Measurements from ENCODE around the gene IL11RA. TPM values are rescaled to one million over a fixed set of nuclear protein-coding genes. Genes with fewer than 3 reads are reported as not detected.

The IL11RA gene
- total RNA-seq, 2 experiments from 2014 or later: 117 TPM

- DNase-seq (no peak), ATAC-seq (ENCODE audit: poor library complexity) (peak; percentile 9)
- H3K27me3 Mint-ChIP-seq: no peaks in the 10 kb centered on the region
- H3K36me3 Mint-ChIP-seq (ENCODE audit: low read depth): peaks cover 49% of the 10 kb centered on the region
- POLR2A ChIA-PET: interaction anchor here (0.7 to 4.4 kb wide), 15 partner anchors 9 to 1085 kb away, joined by 3 to 84 read pairs (median 6); partner anchors contain the start of genes ARID3C, CCL27, CREB3 and DCTN3
- H3K27me3 ChIP-seq (ENCODE audit: control insufficient read depth in 1 of 2, insufficient read depth in 2 of 2, low read length in 2 of 2): no peaks in the 10 kb centered on the region
- no peaks in the 10 kb centered on the region for H3K9me3 Mint-ChIP-seq
- intact Hi-C loops (cut with DNase I, micrococcal nuclease): loop anchor here (1.0 to 5.0 kb wide), 2 partner anchors 17 to 35 kb away; partner anchors contain the start of gene RPP25L (in 1 of the 2)
- H3K9me3 ChIP-seq (ENCODE audit: control insufficient read depth in 1 of 2, insufficient read depth in 1 of 2, low read length in 2 of 2): no peaks in the 10 kb centered on the region
- peak overlapping the region; percentile 68 to 85 for H3K27ac ChIP-seq (ENCODE audit: low read depth in 1 of 2, low read length in 2 of 2)
- CTCF ChIA-PET: interaction anchor here (1.0 to 5.9 kb wide), 9 partner anchors 9 to 268 kb away, joined by 3 to 57 read pairs (median 8); partner anchors contain the start of genes ARID3C, CCL27, RPP25L and SIGMAR1
- peak overlapping the region; percentile 99 for H3K4me3 ChIP-seq (ENCODE audit: low read length)
- peaks cover 41% of the 10 kb centered on the region for H3K36me3 ChIP-seq (ENCODE audit: insufficient read depth, low read length)
- TF ChIP-seq CTCF (IDR thresholded peaks at IDR 0.05): no peak
- H3K4me3 Mint-ChIP-seq: peak overlapping the region; percentile 97
- H3K27ac Mint-ChIP-seq: peak overlapping the region; percentile 88
- H3K4me1 Mint-ChIP-seq (ENCODE audit: low read depth): peaks cover 35% of the 10 kb centered on the region
- H3K4me1 ChIP-seq (ENCODE audit: insufficient read depth, low read length): peaks cover 43% of the 10 kb centered on the region
These were observed 4.9 kb upstream of the IL11RA start for GRCh38 chr9:34647084-34647403.

- TF ChIP-seq CTCF (IDR thresholded peaks at IDR 0.05): no peak
- peak overlapping the region; percentile 68 to 85 for H3K27ac ChIP-seq (ENCODE audit: low read depth in 1 of 2, low read length in 2 of 2)
- ChIA-PET CTCF (interaction anchor here (1.5 to 5.9 kb wide), 5 partner anchors 10 to 54 kb away, joined by 4 to 57 read pairs (median 29); partner anchors contain the start of genes CCL27, RPP25L and SIGMAR1), POLR2A (interaction anchor here (1.4 to 4.4 kb wide), 7 partner anchors 9 to 35 kb away, joined by 5 to 84 read pairs (median 15); partner anchors contain the start of genes ARID3C, CCL27, DCTN3 and RPP25L)
- H3K27ac Mint-ChIP-seq: peak overlapping the region; percentile 88
- no peaks in the 10 kb centered on the region for H3K27me3 ChIP-seq (ENCODE audit: control insufficient read depth in 1 of 2, insufficient read depth in 2 of 2, low read length in 2 of 2)
- H3K4me3 ChIP-seq (ENCODE audit: low read length): peak overlapping the region; percentile 99
- H3K36me3 Mint-ChIP-seq (ENCODE audit: low read depth): peaks cover 49% of the 10 kb centered on the region
- H3K4me3 Mint-ChIP-seq: peak overlapping the region; percentile 97
- no peak for ATAC-seq (ENCODE audit: poor library complexity)
- H3K36me3 ChIP-seq (ENCODE audit: insufficient read depth, low read length): peaks cover 41% of the 10 kb centered on the region
- no peaks in the 10 kb centered on the region for H3K9me3 ChIP-seq (ENCODE audit: control insufficient read depth in 1 of 2, insufficient read depth in 1 of 2, low read length in 2 of 2)
- intact Hi-C loops (cut with DNase I, micrococcal nuclease): loop anchor here (1.0 to 5.0 kb wide), 2 partner anchors 17 to 35 kb away; partner anchors contain the start of gene RPP25L (in 1 of the 2)
- peak in 2 of 14 experiments; percentile 45 for DNase-seq
- H3K4me1 ChIP-seq (ENCODE audit: insufficient read depth, low read length): peaks cover 49% of the 10 kb centered on the region
- H3K9me3 Mint-ChIP-seq: no peaks in the 10 kb centered on the region
- no peaks in the 10 kb centered on the region for H3K27me3 Mint-ChIP-seq
- H3K4me1 Mint-ChIP-seq (ENCODE audit: low read depth): peaks cover 41% of the 10 kb centered on the region
These were observed 4.3 kb upstream of the IL11RA start for GRCh38 chr9:34647651-34648050.

- Mint-ChIP-seq H3K27ac (peak overlapping the region; percentile 88), H3K36me3 (ENCODE audit: low read depth) (peaks cover 54% of the 10 kb centered on the region)
- POLR2A ChIA-PET: interaction anchor here (4.4 kb wide), 1 partner anchor 12 kb away, joined by 84 read pairs; the partner anchor contains the start of gene SIGMAR1
These were observed 3.3 kb upstream of the IL11RA start for GRCh38 chr9:34648673-34649072.

More at GRCh38 chr9:34648673-34649072, 3.3 kb upstream of the IL11RA start:
- Mint-ChIP-seq H3K4me3 (peak overlapping the region; percentile 68), H3K27me3 (no peaks in the 10 kb centered on the region), H3K4me1 (ENCODE audit: low read depth) (peaks cover 49% of the 10 kb centered on the region), H3K9me3 (no peaks in the 10 kb centered on the region)
- DNase-seq: no peak
- intact Hi-C loops (cut with DNase I, micrococcal nuclease): loop anchor here in 1 of 2 experiments (5.0 kb wide), 1 partner anchor 36 kb away; the partner anchor contains the start of gene RPP25L
- Histone ChIP-seq H3K4me1 (ENCODE audit: insufficient read depth, low read length) (peaks cover 55% of the 10 kb centered on the region), H3K9me3 (ENCODE audit: control insufficient read depth in 1 of 2, insufficient read depth in 1 of 2, low read length in 2 of 2) (no peaks in the 10 kb centered on the region), H3K27me3 (ENCODE audit: control insufficient read depth in 1 of 2, insufficient read depth in 2 of 2, low read length in 2 of 2) (no peaks in the 10 kb centered on the region), H3K36me3 (ENCODE audit: insufficient read depth, low read length) (peaks cover 41% of the 10 kb centered on the region), H3K4me3 (ENCODE audit: low read length) (no peak overlapping the region), H3K27ac (ENCODE audit: low read depth in 1 of 2, low read length in 2 of 2) (no peak overlapping the region)
- CTCF ChIA-PET: interaction anchor here (3.9 to 5.9 kb wide), 2 partner anchors 14 to 53 kb away, joined by 37 to 57 read pairs; partner anchors contain the start of gene CCL27
- no peak for TF ChIP-seq CTCF (IDR thresholded peaks at IDR 0.05)
- no peak for ATAC-seq (ENCODE audit: poor library complexity)

Data from CD4-positive, alpha-beta T cell (primary cell).